PC-9 (cell line): ENCODE measurements around the gene BEST2.

Experiments
- CTCF ChIP-seq: fragments of 200-600 bp; sonication (generic); conservative IDR thresholded peaks from 2 replicates; pipeline ENCODE4 v1.6.1; 2017; ENCODE audit warnings: mixed run types, antibody characterized with exemption, mild to moderate bottlenecking, moderate library complexity
- EZH2 ChIP-seq: fragments of 200-600 bp; sonication (generic); IDR thresholded peaks from 2 replicates; pipeline ENCODE4 v1.8.0; 2017; ENCODE audit warnings: antibody characterized with exemption, low read depth

DNA sequence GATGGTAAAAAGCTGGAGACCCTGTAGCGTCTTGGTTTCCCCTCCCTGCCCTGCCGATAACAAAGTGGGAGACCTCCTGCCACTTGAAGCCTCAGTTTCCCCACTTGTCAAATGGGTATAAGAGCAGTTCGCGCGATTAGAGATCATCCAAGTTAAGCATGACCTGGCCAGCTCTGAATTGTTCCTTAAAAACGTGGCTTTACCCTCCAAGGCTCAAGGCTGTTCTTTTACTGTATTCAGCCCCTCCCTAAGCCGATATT, 28.3 kb upstream of the BEST2 start:
- TF ChIP-seq CTCF (no peak), EZH2 (no peak)
